Smooth muscle cell (in vitro differentiated cells): ENCODE measurements around the gene OSCP1. TPM values are rescaled to one million over a fixed set of nuclear protein-coding genes. Genes with fewer than 3 reads are reported as not detected.
A peak's percentile ranks its signal among the peaks of the same experiment; 100 is the strongest.

Experiments
- DNase-seq: peaks from one replicate; lab custom pipeline; 2025; ENCODE audit not compliant: unreplicated experiment; lab: John Stamatoyannopoulos, UW
- H2AFZ ChIP-seq: fragments of 200-600 bp; sonication (generic); 2 replicates; pipeline ENCODE4 v1.6.0; 2016; ENCODE audit warnings: antibody characterized with exemption, low read depth, mild to moderate bottlenecking
- H3F3A ChIP-seq: fragments of 200-600 bp; sonication (generic); 2 replicates; pipeline ENCODE4 v1.6.0; 2017; ENCODE audit warnings: antibody characterized with exemption, low read depth
- H3K27ac ChIP-seq: fragments of 200-600 bp; sonication (generic); 2 replicates; pipeline ENCODE4 v1.5.1; 2016; ENCODE audit warnings: low read depth, mild to moderate bottlenecking
- H3K27me3 ChIP-seq: fragments of 200-600 bp; sonication (generic); 2 replicates; pipeline ENCODE4 v1.6.1; 2016; ENCODE audit warnings: low read depth, mild to moderate bottlenecking
- H3K36me3 ChIP-seq: fragments of 200-600 bp; sonication (generic); 2 replicates; pipeline ENCODE4 v1.5.1; 2016; ENCODE audit warnings: low read depth
- H3K4me1 ChIP-seq: fragments of 200-600 bp; sonication (generic); 2 replicates; pipeline ENCODE4 v1.5.1; 2016; ENCODE audit warnings: low read depth
- H3K4me2 ChIP-seq: fragments of 200-600 bp; sonication (generic); 2 replicates; pipeline ENCODE4 v1.6.0; 2016; ENCODE audit warnings: mild to moderate bottlenecking
- H3K4me3 ChIP-seq: fragments of 200-600 bp; sonication (generic); 2 replicates; pipeline ENCODE4 v1.5.1; 2016; ENCODE audit warnings: mild to moderate bottlenecking
- H3K79me2 ChIP-seq: fragments of 200-600 bp; sonication (generic); 2 replicates; pipeline ENCODE4 v1.6.0; 2016; ENCODE audit warnings: low read depth, mild to moderate bottlenecking
- H3K9ac ChIP-seq: fragments of 200-600 bp; sonication (generic); 2 replicates; pipeline ENCODE4 v1.6.0; 2016; ENCODE audit warnings: low read depth
- H3K9me3 ChIP-seq: fragments of 200-600 bp; sonication (generic); replicated peaks from 2 replicates; pipeline ENCODE4 v1.5.1; 2016; ENCODE audit warnings: low read depth
- H4K20me1 ChIP-seq: fragments of 200-600 bp; sonication (generic); 2 replicates; pipeline ENCODE4 v1.6.0; 2016; ENCODE audit warnings: low read depth
- WGBS: methylation state at CpG from one replicate; pipeline ENCODE4 v1.1.7; 2016; ENCODE audit warnings: low lambda C conversion rate; 5-methylcytosine and 5-hydroxymethylcytosine counted together
- polyA plus RNA-seq: library from polyadenylated mRNA; unstranded; fragments of >200 nt; fragmentation: Nextera tagmentation; extraction: Ambion mirVana; gene quantifications from 2 replicates; pipeline ENCODE4 v1.2.1, GENCODE V29; 2016
- total RNA-seq: library from RNA; depleted of rRNA; stranded (reverse); fragments of >200 nt; gene quantifications from 2 replicates; pipeline ENCODE4 v1.2.3, GENCODE V29; 2014
- TF ChIP-seq, protein P1 (sequence below): fragments of 200-600 bp; sonication (generic); IDR thresholded peaks from 2 replicates; pipeline ENCODE4 v1.5.1; 2017; ENCODE audit warnings: borderline replicate concordance, mild to moderate bottlenecking, antibody characterized with exemption; ENCODE audit not compliant: insufficient read depth, poor library complexity, severe bottlenecking

The OSCP1 gene
- total and polyA plus RNA-seq, 2 experiments from 2014 or later: 10.7 to 13.5 TPM

GRCh38 chr1:36482724-36483388 is 32.6 kb upstream of the OSCP1 start, which contains the start of gene CSF3R:
TSS of gene CSF3R (minus strand) at chr1:36482913. CDS start at chr1:36479496, 3,417 bp downstream.
- H2AFZ ChIP-seq: peak within 1 kb of the TSS; percentile 84
- H4K20me1 ChIP-seq: no peaks in the 10 kb centered on the region
- H3K79me2 ChIP-seq: no peaks in the 10 kb centered on the region
- H3K9ac ChIP-seq: no peak within 1 kb of the TSS
- DNase-seq: no peak
- H3F3A ChIP-seq: no peaks in the 10 kb centered on the region
- peak within 1 kb of the TSS; percentile 31 for H3K4me3 ChIP-seq
- TF ChIP-seq, protein P1, sequence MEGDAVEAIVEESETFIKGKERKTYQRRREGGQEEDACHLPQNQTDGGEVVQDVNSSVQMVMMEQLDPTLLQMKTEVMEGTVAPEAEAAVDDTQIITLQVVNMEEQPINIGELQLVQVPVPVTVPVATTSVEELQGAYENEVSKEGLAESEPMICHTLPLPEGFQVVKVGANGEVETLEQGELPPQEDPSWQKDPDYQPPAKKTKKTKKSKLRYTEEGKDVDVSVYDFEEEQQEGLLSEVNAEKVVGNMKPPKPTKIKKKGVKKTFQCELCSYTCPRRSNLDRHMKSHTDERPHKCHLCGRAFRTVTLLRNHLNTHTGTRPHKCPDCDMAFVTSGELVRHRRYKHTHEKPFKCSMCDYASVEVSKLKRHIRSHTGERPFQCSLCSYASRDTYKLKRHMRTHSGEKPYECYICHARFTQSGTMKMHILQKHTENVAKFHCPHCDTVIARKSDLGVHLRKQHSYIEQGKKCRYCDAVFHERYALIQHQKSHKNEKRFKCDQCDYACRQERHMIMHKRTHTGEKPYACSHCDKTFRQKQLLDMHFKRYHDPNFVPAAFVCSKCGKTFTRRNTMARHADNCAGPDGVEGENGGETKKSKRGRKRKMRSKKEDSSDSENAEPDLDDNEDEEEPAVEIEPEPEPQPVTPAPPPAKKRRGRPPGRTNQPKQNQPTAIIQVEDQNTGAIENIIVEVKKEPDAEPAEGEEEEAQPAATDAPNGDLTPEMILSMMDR: no peak
- peaks cover 11% of the 10 kb centered on the region for H3K4me1 ChIP-seq
- peak within 1 kb of the TSS; percentile 81 for H3K4me2 ChIP-seq
- H3K36me3 ChIP-seq: no peaks in the 10 kb centered on the region
- no peak within 1 kb of the TSS for H3K27ac ChIP-seq
- H3K9me3 ChIP-seq: no peaks in the 10 kb centered on the region
- no peaks in the 10 kb centered on the region for H3K27me3 ChIP-seq
- 49% methylated on average over 13 of the region's 13 CpGs for WGBS

GRCh38 chr1:36481771-36482723 is 31.8 kb upstream of the OSCP1 start:
- H3F3A ChIP-seq: no peaks in the 10 kb centered on the region
- DNase-seq: no peak
- peaks cover 11% of the 10 kb centered on the region for H3K4me1 ChIP-seq
- H3K4me3 ChIP-seq: peak overlapping the region; percentile 31
- TF ChIP-seq, protein P1: no peak
- no peaks in the 10 kb centered on the region for H3K27me3 ChIP-seq
- H4K20me1 ChIP-seq: no peaks in the 10 kb centered on the region
- H3K9me3 ChIP-seq: no peaks in the 10 kb centered on the region
- no peak overlapping the region for H3K9ac ChIP-seq
- peak overlapping the region; percentile 84 for H2AFZ ChIP-seq
- no peaks in the 10 kb centered on the region for H3K36me3 ChIP-seq
- 39% methylated on average over 26 of the region's 26 CpGs for WGBS
- no peaks in the 10 kb centered on the region for H3K79me2 ChIP-seq
- peak overlapping the region; percentile 81 for H3K4me2 ChIP-seq
- no peak overlapping the region for H3K27ac ChIP-seq

- no peak overlapping the region for H3K27ac ChIP-seq
- no peak overlapping the region for H3K9ac ChIP-seq
- DNase-seq: no peak
- H3K4me1 ChIP-seq: peaks cover 11% of the 10 kb centered on the region
- H3F3A ChIP-seq: no peaks in the 10 kb centered on the region
- H3K27me3 ChIP-seq: no peaks in the 10 kb centered on the region
- no peaks in the 10 kb centered on the region for H3K36me3 ChIP-seq
- no peaks in the 10 kb centered on the region for H4K20me1 ChIP-seq
- H3K4me3 ChIP-seq: no peak overlapping the region
- H3K9me3 ChIP-seq: no peaks in the 10 kb centered on the region
- no peaks in the 10 kb centered on the region for H3K79me2 ChIP-seq
- WGBS: 94% methylated on average over 6 of the region's 6 CpGs
- no peak overlapping the region for H2AFZ ChIP-seq
- TF ChIP-seq, protein P1: no peak
- H3K4me2 ChIP-seq: no peak overlapping the region
These were observed 30.8 kb upstream of the OSCP1 start for GRCh38 chr1:36481091-36481490.
